BLaER1 treated with 17β-estradiol and CSF1 and Interleukin-3, amounts not matched to agents 10 nM and 100 nM (cell line): ENCODE results near the gene CERK.

Source experiments
- H3K27ac ChIP-seq, 11 experiments: shearing (Covaris generic); formaldehyde crosslinking; 2 replicates each; pipeline ENCODE4 v1.8.1; 2022
- H3K27me3 ChIP-seq, 11 experiments: shearing (Covaris generic); formaldehyde crosslinking; 2 replicates each; pipeline ENCODE4 v1.8.1; 2022
- H3K36me3 ChIP-seq, 11 experiments: shearing (Covaris generic); formaldehyde crosslinking; 2 replicates each; pipeline ENCODE4 v1.8.1; 2022
- H3K4me1 ChIP-seq, 10 experiments: shearing (Covaris generic); formaldehyde crosslinking; 2 replicates each; pipeline ENCODE4 v1.8.1; 2022
- H3K4me2 ChIP-seq, 11 experiments: shearing (Covaris generic); formaldehyde crosslinking; 2 replicates each; pipeline ENCODE4 v1.8.1; 2022
- H3K4me3 ChIP-seq, 10 experiments: shearing (Covaris generic); formaldehyde crosslinking; 2 replicates each; pipeline ENCODE4 v1.8.1; 2022
- H3K9ac ChIP-seq, 11 experiments: shearing (Covaris generic); formaldehyde crosslinking; 2 replicates each; pipeline ENCODE4 v1.8.1; 2022
- H3K9me3 ChIP-seq, 11 experiments: shearing (Covaris generic); formaldehyde crosslinking; replicated peaks in 1 of 11; 2 replicates each; pipeline ENCODE4 v1.8.1; 2022
- H4K20me1 ChIP-seq, 11 experiments: shearing (Covaris generic); formaldehyde crosslinking; 2 replicates each; pipeline ENCODE4 v1.8.1; 2022
- Cebpa-rat ChIP-seq, 11 experiments: shearing (Covaris generic); IDR thresholded peaks; 2 replicates each; pipeline ENCODE4 v1.8.1; 2022

Gene CERK

GRCh38 chr22:46769706-46770105, 31.7 kb upstream of the CERK start:
- Histone ChIP-seq H4K20me1 (peaks cover 17 to 92% (median 80%) of the 10 kb centered on the region in 11 experiments; a peak in 21 of 22 replicates), H3K4me1 (peaks cover 77 to 91% (median 84%) of the 10 kb centered on the region in 10 experiments), H3K27ac (peak overlapping the region in 9 of 11 experiments; percentile 21 to 76 (median 68); a peak in 14 of 22 replicates), H3K4me2 (peak overlapping the region; percentile 50 to 91 (median 78)), H3K9me3 (no peaks in the 10 kb centered on the region), H3K4me3 (no peak overlapping the region; a peak in 1 of 20 replicates), H3K27me3 (no peaks in the 10 kb centered on the region), H3K36me3 (peaks cover 0 to 13% (median 5%) of the 10 kb centered on the region in 11 experiments; a peak in 10 of 22 replicates), H3K9ac (peak overlapping the region in 10 of 11 experiments; percentile 19 to 71 (median 48); a peak in 15 of 22 replicates)
- no peak for TF ChIP-seq Cebpa-rat (IDR thresholded peaks at IDR 0.05)

GRCh38 chr22:46769191-46769675, 31.2 kb upstream of the CERK start:
- Histone ChIP-seq H3K36me3 (peaks cover 0 to 15% (median 5%) of the 10 kb centered on the region in 11 experiments; a peak in 10 of 22 replicates), H3K27ac (peak overlapping the region in 9 of 11 experiments; percentile 21 to 76 (median 68); a peak in 14 of 22 replicates), H3K27me3 (no peaks in the 10 kb centered on the region), H3K4me2 (peak overlapping the region; percentile 50 to 91 (median 78)), H3K4me1 (peaks cover 77 to 91% (median 84%) of the 10 kb centered on the region in 10 experiments), H3K4me3 (no peak overlapping the region), H3K9ac (peak overlapping the region; percentile 7 to 71 (median 51); a peak in 17 of 22 replicates), H3K9me3 (no peaks in the 10 kb centered on the region), H4K20me1 (peaks cover 20 to 92% (median 80%) of the 10 kb centered on the region in 11 experiments; a peak in 21 of 22 replicates)
- TF ChIP-seq Cebpa-rat (IDR thresholded peaks at IDR 0.05), result no peak

GRCh38 chr22:46767249-46767985, 29.4 kb upstream of the CERK start:
- no peak for TF ChIP-seq Cebpa-rat (IDR thresholded peaks at IDR 0.05)
- Histone ChIP-seq H3K9ac (peak overlapping the region in 6 of 11 experiments; percentile 31 to 66 (median 51); a peak in 6 of 22 replicates), H4K20me1 (peaks cover 20 to 90% (median 72%) of the 10 kb centered on the region in 11 experiments; a peak in 21 of 22 replicates), H3K4me1 (peaks cover 70 to 84% (median 78%) of the 10 kb centered on the region in 10 experiments), H3K27me3 (no peaks in the 10 kb centered on the region), H3K4me3 (no peak overlapping the region), H3K4me2 (peak overlapping the region; percentile 50 to 91 (median 78)), H3K27ac (peak overlapping the region in 8 of 11 experiments; percentile 31 to 71 (median 62); a peak in 11 of 22 replicates), H3K9me3 (no peaks in the 10 kb centered on the region), H3K36me3 (peaks cover 0 to 15% (median 5%) of the 10 kb centered on the region in 11 experiments; a peak in 10 of 22 replicates)

- peaks cover 20 to 89% (median 72%) of the 10 kb centered on the region in 11 experiments; a peak in 21 of 22 replicates for H4K20me1 ChIP-seq
- TF ChIP-seq Cebpa-rat (IDR thresholded peaks at IDR 0.05), result no peak
- H3K4me2 ChIP-seq, result peak overlapping the region in 10 of 11 experiments; percentile 4 to 91 (median 78); a peak in 15 of 22 replicates
These were observed 28.6 kb upstream of the CERK start for GRCh38 chr22:46766611-46767010.

GRCh38 chr22:46764779-46765485, 26.9 kb upstream of the CERK start:
- H3K27ac ChIP-seq, result peak overlapping the region in 2 of 11 experiments; percentile 8 to 87; a peak in 2 of 22 replicates
- peak overlapping the region in 2 of 10 experiments; percentile 2 to 88; a peak in 2 of 20 replicates for H3K4me3 ChIP-seq
- H3K4me1 ChIP-seq, result peaks cover 69 to 79% (median 77%) of the 10 kb centered on the region in 10 experiments
- peaks cover 0 to 20% (median 5%) of the 10 kb centered on the region in 11 experiments; a peak in 10 of 22 replicates for H3K36me3 ChIP-seq
- no peaks in the 10 kb centered on the region for H3K27me3 ChIP-seq
- no peaks in the 10 kb centered on the region for H3K9me3 ChIP-seq
- peak overlapping the region in 4 of 11 experiments; percentile 16 to 96 (median 54); a peak in 3 of 22 replicates for H3K9ac ChIP-seq
- no peak for TF ChIP-seq Cebpa-rat (IDR thresholded peaks at IDR 0.05)
- H4K20me1 ChIP-seq, result peaks cover 20 to 72% (median 55%) of the 10 kb centered on the region in 11 experiments; a peak in 21 of 22 replicates
- H3K4me2 ChIP-seq, result peak overlapping the region; percentile 83 to 97 (median 92)

More at GRCh38 chr22:46766611-46767010, 28.6 kb upstream of the CERK start:
- Histone ChIP-seq H3K4me1 (peaks cover 72 to 85% (median 80%) of the 10 kb centered on the region in 10 experiments), H3K27me3 (no peaks in the 10 kb centered on the region), H3K36me3 (peaks cover 0 to 15% (median 5%) of the 10 kb centered on the region in 11 experiments; a peak in 10 of 22 replicates), H3K9ac (no peak overlapping the region), H3K4me3 (no peak overlapping the region), H3K27ac (no peak overlapping the region), H3K9me3 (no peaks in the 10 kb centered on the region)

- no peak for TF ChIP-seq Cebpa-rat (IDR thresholded peaks at IDR 0.05)
- peaks cover 20 to 65% (median 48%) of the 10 kb centered on the region in 11 experiments; a peak in 21 of 22 replicates for H4K20me1 ChIP-seq
- peak overlapping the region in 10 of 11 experiments; percentile 89 to 98 (median 94); a peak in 12 of 22 replicates for H3K9ac ChIP-seq
- H3K27me3 ChIP-seq, result no peaks in the 10 kb centered on the region
- H3K4me3 ChIP-seq, result peak overlapping the region in 7 of 10 experiments; percentile 77 to 96 (median 86); a peak in 9 of 20 replicates
- H3K27ac ChIP-seq, result peak overlapping the region in 8 of 11 experiments; percentile 8 to 96 (median 60); a peak in 5 of 22 replicates
- H3K9me3 ChIP-seq, result no peaks in the 10 kb centered on the region
- H3K36me3 ChIP-seq, result peaks cover 0 to 20% (median 5%) of the 10 kb centered on the region in 11 experiments; a peak in 10 of 22 replicates
- peak overlapping the region; percentile 83 to 97 (median 92) for H3K4me2 ChIP-seq
- H3K4me1 ChIP-seq, result peaks cover 62 to 76% (median 71%) of the 10 kb centered on the region in 10 experiments
These were observed 26.2 kb upstream of the CERK start for GRCh38 chr22:46764140-46764680.

- no peaks in the 10 kb centered on the region for H3K27me3 ChIP-seq
- H3K36me3 ChIP-seq, result peaks cover 0 to 20% (median 5%) of the 10 kb centered on the region in 11 experiments; a peak in 10 of 22 replicates
- TF ChIP-seq Cebpa-rat (IDR thresholded peaks at IDR 0.05), result no peak
- H3K27ac ChIP-seq, result peak overlapping the region; percentile 80 to 97 (median 91)
- peaks cover 20 to 54% (median 37%) of the 10 kb centered on the region in 11 experiments; a peak in 20 of 22 replicates for H4K20me1 ChIP-seq
- peak overlapping the region; percentile 77 to 98 (median 85) for H3K4me3 ChIP-seq
- H3K4me1 ChIP-seq, result peaks cover 62 to 76% (median 71%) of the 10 kb centered on the region in 10 experiments
- peak overlapping the region; percentile 89 to 98 (median 93) for H3K9ac ChIP-seq
- no peaks in the 10 kb centered on the region for H3K9me3 ChIP-seq
- H3K4me2 ChIP-seq, result peak overlapping the region; percentile 83 to 97 (median 92)
These were observed 25.1 kb upstream of the CERK start for GRCh38 chr22:46763051-46763705.
